ENCODE data around the gene CCNY.
"Not testable (repeated sequence)": the region's sequence is repeated elsewhere in the genome, so short reads cannot be mapped to it uniquely, and the experiment has no call there.

The CCNY gene

DNA sequence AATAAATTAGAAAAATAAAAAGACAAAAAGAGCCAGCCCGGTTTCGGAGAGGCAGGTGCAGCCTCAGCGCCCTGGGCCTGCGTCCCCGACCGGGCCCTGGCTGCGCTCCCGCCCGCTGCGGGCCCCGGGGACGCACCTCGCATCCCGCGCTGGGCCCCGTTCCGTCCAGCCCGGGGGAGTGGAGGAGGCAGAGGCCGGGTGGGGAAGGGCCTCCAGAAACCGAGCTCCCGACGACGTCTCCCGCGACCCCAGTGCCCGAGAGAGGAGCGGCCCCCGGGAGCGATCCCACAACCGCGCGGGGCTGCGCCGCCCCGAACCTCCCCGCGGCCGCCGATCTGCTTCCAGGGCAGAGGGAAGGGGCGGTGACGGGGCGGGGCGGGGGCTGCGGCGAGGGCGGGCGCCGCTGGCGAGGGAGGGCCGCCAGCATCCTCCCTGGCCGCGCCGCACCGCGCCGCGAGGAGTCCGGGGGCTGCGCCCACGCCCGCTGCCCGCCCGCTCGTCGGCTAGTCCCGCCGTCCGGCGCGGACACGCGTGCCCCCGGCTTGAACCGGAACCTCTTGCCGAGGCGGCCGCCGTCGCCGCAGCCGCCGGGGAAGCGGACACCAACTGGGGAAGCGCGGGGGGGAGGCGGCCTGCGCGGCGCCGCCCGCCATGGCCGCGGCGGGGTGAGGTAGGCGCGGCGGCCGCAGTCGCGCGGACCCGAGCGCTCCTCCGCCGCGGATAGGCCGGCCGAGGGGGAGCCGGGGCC, at the start of gene CCNY:
Gene CCNY (plus strand): TSS at position 426 of the 748 bp plus-strand sequence. CDS start 545 bp downstream, outside the sequence.
- no peak for DNase-seq

DNA sequence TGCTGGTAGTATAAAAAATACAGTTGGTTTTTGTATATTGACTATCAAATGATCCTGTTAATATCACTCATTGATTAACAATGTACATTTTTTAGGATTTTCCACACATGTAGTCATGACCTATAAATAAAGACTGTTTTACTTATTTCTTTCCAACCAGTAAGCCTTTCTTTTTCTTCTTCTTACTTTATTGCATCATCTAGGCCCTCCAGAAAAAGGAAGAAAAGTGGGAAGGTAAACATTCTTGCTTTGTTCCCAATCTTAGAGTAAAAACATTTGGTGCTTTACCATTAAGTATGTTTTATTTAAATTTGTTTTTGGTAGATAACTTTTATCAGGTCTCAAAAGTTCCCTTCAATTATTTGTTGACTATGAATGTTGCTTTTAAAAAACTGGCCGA, 47.1 kb upstream of the CCNY start:
- DNase-seq, result no peak

DNA sequence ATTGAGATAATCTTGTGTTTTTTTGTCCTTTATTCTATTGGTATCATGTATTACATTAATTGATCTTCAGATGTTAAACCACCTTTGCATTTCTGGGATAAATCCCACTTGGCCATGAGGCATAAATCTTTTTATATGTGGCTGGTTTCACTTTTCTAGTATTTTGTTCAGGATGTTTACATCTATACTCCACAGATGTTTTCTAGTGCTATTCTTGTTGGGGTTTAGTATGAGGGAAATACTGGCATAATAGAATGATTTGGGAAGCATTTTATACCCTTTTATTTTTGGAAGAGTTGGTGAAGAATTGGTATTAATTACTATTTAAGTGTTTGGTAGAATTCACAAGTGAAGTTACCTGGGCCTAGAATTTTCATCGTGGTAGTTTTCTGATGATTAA, 41.8 kb upstream of the CCNY start:
- no peak for DNase-seq

DNA sequence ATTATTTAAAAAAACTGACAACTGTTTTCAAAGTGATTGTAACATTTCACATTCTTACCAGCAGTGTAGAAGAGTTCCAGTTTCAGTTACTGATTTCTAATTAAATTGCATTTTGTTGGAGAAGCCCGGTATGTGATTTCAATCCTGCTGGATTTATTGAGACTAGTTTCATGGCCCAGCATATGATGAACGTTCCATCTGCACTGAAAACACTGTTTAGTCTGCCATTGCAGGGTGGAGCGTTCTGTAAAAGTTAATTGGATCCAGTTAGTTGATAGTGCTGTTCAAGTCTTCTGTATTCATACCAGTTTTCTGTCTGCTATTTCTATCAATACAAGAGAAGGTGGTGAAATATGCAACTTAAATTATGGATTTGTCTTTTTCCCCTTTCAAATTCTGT, 37.3 kb upstream of the CCNY start:
- DNase-seq, result no peak

DNA sequence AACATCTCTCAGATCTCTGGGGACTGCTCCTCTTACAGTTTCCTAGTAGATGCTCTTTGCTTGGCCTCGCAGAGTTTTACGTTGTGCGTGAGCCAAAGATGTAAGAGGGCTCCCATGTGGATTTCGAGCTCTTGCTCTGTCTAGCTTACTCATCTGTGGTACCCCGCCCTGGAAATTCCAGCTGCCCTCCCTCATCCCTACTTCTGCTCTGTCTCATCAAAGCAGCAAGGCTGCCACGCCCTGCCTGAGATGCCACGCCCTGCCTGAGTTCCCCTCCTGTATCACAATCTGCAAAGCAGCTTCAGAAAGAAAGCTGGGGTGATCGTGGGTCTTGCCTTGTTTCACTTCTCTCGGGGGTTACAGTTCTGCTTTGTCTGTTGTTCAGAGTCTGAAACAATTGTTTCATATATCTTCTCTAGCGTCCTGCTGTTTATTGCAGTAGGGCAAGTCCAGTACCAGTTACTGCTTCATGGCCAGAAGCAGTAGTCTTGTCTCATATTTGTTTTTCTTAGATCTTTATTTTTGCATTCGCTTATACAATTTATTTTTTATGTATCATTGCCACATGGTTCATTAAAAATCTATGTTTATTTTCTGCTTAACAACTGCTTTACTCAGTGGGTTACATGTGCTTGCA, 36.1 kb upstream of the CCNY start:
- DNase-seq, result no peak

DNA sequence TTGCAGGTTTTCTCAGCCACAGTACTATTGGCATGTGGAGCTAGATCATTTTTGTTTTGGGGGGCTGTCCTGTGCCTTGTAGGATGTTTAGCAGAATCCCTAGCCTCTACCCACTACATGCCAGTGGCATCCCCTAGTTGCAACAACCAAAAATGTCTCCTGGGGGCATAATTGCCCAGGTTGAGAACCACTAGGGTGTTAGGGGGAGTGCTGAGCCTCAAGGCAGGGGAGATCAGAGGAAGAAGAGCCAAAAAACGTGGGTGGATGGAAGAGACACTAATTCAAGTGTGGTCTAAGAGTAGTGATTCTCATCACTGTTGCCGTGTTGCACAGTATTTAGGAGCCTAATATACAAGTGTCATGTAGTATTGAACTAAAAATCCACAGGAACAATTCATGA, 31.7 kb upstream of the CCNY start:
- DNase-seq, result no peak

DNA sequence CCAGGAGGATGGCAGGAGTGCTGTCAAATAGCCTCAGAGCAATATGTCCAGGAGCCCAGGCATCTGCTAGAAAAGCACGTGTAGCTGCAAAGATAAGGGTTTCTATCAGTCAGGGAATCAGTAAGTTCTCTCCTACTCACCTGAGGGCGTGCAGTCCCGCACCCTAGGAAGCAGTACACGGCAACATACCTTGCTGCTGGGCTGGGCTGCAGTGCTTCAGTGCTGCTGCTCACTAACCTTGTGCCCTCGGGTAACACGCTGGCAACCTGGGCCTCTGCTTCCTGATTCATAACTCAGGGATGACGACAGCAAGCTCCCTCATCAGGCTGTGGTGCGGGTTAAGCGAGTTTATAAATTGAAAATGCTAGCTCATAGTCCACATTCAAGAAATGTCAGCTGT, 29.5 kb upstream of the CCNY start:
- DNase-seq, result no peak

DNA sequence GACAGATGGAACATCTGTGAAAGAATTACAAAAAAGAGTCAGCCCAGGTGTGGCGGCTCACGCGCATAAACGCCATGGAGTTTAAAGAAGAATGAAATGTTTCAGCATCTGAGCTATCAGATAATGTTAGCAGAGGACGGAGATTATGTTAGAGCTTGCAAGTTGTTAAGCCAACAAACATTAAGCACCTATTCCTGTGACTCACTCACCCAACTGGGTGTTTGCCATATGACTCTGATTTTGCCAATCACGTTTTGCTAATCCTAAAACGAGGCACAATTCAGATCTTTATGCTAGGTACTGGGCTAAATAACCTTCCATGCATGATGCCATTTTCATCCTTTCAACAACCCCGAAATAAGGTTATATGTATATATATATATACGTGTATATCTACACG, 29.0 kb upstream of the CCNY start:
- DNase-seq, result no peak

DNA sequence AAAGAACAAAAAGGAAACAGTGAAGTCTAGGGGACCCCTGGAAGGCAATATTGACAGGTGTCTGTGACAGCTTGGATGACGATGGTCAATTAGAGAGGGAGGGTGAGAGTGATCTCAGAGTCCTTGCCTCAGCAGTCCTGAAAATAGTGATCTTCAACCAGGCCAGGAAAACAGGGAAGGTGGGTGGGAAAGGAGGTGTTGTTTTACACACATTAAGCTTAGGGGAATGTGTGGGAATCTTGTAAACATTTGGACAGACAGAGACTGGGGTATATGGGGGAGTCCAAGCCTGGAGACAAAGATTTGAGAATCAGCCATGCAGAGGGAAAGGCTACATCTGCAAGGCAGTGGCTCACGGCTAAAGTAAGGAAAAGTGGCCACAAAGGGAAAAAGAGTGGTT, 27.5 kb upstream of the CCNY start:
- DNase-seq, result no peak

DNA sequence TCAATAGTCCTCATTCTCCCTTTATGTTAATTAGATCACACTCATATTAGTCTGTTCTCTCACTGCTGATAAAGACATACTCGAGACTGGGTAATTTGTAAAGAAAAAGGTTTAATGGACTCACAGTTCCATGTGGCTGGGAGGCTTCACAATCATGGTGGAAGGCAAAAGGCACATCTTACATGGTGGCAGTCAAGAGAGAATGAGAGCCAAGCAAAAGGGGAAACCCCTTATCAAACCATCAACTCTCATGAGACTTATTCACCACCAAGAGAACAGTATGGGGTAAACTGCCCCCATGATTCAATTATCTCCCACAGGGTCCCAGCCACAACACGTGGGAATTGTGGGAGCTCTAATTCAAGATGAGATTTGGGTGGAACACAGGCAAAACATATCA, 22.2 kb upstream of the CCNY start:
- not testable (repeated sequence) for DNase-seq

DNA sequence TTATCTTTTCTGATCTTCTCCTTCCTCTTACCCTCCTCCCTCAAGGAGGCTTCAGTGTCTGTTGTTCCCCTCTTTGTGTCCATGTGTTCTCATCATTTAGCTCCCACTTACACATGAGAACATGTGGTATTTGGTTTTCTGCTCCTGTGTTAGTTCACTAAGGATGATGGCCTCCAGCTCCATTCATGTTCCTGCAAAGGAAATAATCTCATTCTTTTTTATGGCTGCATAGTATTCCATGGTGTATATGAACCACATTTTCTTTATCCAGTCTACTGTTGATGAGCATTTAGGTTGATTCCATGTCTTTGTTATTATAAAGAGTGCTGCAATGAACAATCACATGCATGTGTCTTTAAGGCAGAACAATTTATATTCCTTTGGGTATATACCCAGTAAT, 21.1 kb upstream of the CCNY start:
- DNase-seq, result not testable (repeated sequence)

DNA sequence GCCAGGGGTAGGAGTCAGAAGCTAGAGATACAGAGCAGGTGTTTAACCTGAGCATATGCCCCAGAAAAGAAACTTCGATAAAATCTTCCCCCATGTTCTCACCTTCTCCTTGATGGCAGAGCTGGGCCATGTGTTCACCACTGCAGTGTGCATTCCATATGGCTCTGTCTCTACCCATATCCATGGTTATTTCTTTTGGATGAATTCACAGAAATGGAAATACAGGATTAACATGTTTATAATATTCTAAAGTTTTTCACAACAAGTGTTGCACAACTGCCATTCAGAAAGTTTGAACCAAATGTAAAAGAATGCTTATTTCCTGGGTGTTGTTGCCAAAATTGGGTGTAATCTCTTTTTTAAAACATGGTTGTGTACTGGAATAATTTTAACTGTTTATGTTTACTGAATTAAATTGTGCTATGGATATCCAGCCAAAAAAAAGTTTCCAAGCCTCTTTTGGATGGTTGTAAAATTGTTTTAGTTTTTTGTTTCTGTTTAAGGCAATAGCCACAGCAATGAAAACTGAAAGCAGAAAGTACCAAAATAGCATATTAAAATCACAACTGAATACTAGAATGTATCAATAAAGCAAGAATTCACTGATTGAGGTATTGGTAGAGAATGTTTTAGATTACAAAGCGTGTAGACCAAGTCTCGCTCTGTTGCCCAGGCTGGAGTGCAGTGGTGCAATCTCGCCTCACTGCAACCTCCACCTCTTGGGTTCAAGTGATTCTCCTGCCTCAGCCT, 19.9 kb upstream of the CCNY start:
- DNase-seq, result no peak

DNA sequence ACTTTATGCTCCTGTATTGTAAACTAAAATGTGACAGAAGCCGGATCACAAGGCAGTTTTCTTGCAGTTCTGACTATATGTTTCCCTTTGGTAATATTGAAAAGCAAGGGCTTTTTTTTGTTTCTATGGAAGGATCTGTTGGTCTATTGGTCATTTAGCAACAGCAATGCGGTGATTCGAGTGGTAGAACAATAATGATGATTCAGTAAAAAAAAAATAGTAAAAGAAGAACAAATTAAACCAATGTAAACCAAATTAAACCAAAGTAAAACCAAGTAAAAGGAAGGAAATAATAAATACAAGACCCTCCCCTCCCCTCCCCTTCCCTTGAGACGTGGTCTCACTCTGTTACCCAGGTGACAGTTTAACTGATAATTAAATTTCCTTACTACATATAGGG, 17.8 kb upstream of the CCNY start:
- DNase-seq, result no peak

DNA sequence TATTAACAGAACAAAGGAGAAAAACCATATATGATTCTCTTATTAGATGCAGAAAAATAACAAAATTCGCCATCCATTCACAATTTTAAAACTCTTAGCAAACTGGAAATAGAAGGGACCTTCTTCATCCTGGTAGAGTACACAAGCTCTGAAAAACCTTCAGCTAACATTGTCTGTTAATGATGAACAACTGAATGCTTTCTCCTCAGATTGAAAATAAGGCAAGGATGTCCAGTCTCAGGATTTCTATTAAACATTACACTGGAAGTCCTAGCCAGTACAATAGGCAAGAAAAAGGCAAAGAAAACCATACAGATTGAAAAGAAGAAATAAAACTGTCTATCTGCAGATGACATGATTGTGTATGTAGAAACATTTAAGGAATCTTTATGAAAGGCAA, 16.0 kb upstream of the CCNY start:
- DNase-seq, result no peak

DNA sequence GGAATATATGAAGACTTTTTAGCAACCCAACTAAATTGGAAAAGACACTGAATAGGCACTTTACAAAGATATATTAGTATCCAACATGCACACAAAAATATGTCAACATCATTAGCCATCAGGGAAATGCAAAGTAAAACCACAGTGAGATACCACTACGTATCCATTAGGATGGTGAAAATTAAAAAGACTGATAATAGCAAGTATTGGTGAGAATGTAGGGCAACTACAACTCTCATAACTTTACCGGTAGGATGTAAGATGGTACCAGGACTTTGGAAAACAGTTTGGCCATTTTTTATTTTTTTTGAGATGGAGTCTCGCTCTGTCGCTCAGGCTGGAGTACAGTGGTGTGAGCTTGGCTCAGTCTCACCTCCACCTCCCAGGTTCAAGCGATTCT, 13.7 kb upstream of the CCNY start:
- DNase-seq, result no peak

DNA sequence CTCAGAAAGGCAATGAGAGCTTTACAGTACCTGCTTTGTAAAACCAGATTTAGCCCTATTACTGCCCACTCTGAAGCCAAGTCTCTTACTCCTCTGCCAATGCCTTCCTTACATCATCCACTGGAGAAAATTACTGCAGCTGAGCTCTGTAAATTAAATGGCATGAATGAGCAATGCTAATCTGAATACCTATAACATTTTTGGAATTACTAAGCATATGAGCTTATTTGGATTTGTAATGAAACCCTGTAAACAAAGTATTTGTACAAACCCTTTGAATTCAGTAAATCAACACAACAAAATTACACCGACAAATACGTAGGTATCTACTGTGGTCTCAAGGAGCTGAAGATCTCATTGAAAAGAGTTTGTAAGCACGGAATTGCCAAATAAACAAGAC, 12.1 kb upstream of the CCNY start:
- no peak for DNase-seq

DNA sequence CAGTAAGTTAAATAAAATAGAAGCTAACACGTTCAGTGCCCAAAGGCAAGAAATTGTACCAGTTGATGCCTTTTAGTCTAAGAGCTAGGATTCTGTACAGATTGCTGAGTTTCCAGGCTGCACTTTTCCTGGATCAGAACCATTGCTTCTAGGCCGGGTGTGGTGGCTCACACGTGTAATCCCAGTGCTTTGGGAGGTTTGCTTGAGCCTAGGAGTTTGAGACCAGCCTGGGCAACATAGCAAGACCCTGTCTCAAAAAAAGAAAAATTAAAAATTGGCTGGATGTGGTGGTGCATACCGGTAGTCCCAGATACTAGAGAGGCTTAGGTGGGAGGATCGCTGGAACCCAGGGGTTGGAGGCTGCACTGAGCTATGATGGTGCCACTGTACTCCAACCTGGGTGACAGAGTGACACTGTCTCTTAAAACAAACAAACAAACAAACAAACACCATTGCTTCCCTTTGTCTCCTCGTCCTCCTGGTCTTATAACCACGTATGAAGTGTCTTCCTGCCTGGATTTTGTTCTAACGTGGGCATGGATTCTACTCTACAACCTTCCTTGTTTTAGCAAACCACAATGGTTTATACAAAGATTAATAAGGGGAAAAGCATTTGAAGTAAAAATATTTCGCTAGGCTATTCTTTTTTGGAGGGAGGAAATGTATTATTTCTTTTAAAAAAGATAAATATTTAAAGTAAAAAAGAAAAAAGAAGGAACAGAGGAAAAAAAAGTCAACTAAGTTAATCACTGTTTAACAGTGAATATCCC, 9.7 kb upstream of the CCNY start:
- DNase-seq, result no peak

DNA sequence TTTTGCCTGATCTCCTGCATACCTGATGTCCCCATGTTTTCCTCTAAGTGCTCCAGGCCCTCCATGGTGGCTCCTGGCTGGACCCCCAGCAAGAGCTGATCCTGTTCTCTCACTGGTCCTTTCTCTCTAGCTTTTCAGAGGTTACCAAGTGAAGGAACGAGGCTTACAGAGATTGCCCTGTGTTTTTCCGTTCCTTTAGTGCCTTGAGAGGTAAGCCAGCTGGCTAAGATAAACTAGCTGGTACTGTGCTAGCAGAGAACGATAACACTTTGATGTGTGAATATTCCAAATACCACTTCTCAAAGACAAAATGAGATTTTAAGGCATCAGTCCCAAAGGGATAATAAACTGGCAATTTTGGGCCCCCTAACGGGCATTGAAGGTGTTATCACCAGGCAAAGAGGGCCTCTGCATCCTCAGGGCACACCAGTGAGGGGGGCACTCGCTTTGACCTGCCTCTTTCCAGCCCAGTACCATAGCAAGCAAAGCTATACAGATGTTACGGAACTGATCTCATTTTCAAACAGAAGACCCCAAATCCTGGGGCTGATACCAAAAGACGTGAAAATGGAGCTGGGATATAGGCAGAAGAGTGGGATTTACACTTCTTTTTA, 8.4 kb upstream of the CCNY start:
- DNase-seq, result no peak

DNA sequence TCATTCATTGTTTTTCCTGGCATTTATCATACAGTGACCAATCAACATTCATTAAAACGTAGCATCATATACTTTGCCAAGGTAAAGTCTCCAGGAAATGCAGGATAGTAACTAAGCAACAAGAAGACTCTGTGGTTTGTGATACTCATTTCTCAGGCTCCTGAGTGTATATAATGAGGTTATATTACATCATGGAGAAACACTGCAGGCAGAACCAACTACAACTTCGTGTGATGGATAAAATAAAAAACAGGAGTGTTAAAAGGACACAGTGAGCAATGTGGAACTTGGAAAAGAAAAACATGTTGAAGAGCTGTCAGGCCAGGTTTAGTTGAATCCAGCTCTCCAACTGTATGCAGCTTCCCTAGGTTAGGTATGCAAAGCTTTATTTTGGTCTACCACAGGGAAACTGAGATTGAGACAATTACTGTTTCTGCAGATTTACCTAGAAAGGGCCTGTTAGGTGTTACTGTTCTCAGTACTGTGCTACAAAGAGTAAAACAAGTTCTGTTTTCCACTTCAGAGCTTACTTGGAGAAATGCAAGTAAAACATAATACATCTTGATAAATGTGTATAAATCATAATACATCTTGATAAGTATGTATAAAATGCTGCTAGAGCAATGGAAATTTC, 7.8 kb upstream of the CCNY start:
- DNase-seq, result no peak

DNA sequence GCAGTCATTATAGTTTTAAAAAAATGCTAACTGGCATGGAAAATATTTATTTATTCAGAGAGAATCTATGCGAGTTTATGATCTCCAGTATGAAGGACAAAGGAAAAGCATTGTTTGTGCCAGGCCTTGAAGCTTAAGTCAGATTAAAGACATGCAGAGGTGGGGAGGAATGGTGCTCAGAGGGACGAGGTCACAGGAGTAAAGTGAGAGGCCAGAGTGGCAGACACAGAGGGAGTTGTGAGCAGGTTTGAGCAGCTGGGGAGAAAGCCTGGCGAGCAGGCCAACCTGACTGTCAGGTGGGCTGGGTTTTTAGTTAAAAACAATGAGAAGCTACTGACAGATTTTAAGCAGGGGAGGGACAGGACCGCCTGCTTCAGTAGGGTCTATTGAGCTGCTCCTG, 6.8 kb upstream of the CCNY start:
- DNase-seq, result no peak

DNA sequence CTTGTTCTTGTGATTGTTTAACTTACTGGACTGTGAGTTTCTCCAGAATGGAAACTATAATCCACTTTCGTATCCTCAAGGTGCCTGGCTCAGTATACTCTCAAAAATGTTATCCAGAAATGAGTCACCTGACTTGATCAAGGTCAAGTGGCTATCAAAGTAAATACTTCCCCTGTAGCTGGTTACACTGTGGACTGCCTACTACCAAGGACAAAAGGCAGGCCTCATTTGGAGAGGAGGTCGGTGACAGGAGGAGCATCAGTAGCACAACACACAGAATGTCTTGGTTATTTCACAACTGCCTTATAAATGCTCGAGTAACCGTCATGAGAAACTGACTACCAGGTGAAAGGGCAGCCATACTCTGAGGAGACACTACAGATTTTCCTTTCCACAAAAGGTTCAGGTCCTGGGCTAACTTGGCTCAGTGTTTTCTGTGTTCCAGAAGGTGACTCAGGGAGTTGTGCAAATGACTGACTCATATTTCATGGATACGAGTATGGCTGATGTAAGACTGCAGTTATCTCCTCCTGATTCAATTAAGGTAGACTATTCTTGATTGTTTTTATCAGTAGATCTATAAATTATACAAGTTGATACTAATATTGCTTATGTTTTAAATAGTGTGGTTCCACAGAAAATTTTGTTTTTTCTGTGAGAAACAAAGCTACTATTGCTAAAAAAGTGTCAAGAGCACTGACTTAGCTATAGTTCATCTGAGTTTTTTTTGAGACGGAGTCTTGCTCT, 4.2 kb upstream of the CCNY start:
- DNase-seq, result no peak

DNA sequence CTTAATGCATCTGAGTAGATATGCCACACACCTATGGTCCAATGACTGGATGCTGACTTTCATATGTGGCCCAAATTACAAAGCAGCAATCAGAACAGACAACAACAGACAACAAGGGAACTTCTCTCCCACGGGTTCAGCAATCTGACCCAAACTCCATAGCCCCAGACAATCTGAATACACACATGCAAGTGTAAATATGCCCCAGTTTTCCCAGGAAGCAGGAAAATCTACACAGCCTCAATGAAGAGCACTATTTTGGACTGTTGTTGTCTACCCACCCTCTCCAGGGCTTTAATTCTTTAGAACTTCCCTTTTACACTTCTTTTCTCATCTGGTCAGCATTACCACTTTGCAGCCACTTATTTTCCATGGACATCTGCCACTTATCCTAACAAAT, 2.0 kb upstream of the CCNY start:
- DNase-seq, result no peak
